AG04450 (cell line): ENCODE measurements around the gene HNF1A. TPM values are rescaled to one million over a fixed set of nuclear protein-coding genes. Genes with fewer than 3 reads are reported as not detected.

Source experiments
- CTCF ChIA-PET: fragments of 300-600, 350-600 bp; formaldehyde crosslinking; extraction: SDS; loops from one replicate; lab custom pipeline; 2022; ENCODE audit warnings: antibody characterized with exemption, inconsistent platforms; lab: Charles Lee
- POLR2A ChIA-PET: fragments of 350-600 bp; formaldehyde crosslinking; extraction: SDS; loops from one replicate; lab custom pipeline; 2021; ENCODE audit warnings: antibody characterized with exemption, inconsistent platforms; lab: Yijun Ruan, JAX
- DNase-seq: peaks from one replicate; pipeline ENCODE4 v3.0.0-alpha.2; 2011; ENCODE audit warnings: low read depth, low spot score
- H3K27ac ChIP-seq: one replicate; pipeline ENCODE4 v1.5.1; 2012; ENCODE audit warnings: low read depth, low read length, control low read depth
- H3K27me3 ChIP-seq: one replicate; pipeline ENCODE4 v1.6.0; 2012; ENCODE audit warnings: low read length; ENCODE audit not compliant: control insufficient read depth, insufficient read depth
- H3K4me3 ChIP-seq: 2 replicates; pipeline ENCODE4 v1.5.1; 2011; ENCODE audit warnings: mild to moderate bottlenecking, low read depth, low read length, control low read depth
- H3K9me3 ChIP-seq: 2 replicates; pipeline ENCODE4 v1.5.1; 2012; ENCODE audit warnings: low read length; ENCODE audit not compliant: control insufficient read depth, insufficient read depth
- CTCF ChIP-seq: IDR thresholded peaks from 2 replicates; pipeline ENCODE4 v1.5.1; 2011; ENCODE audit warnings: low read depth, low read length, control low read depth, inconsistent platforms
- polyA plus RNA-seq: library from polyadenylated mRNA; depleted of rRNA; stranded (reverse); fragments of >200 nt; gene quantifications from 2 replicates; pipeline ENCODE4 v1.2.3, GENCODE V29; 2011

HNF1A gene
- polyA plus RNA-seq, 1 experiment: not detected

DNA sequence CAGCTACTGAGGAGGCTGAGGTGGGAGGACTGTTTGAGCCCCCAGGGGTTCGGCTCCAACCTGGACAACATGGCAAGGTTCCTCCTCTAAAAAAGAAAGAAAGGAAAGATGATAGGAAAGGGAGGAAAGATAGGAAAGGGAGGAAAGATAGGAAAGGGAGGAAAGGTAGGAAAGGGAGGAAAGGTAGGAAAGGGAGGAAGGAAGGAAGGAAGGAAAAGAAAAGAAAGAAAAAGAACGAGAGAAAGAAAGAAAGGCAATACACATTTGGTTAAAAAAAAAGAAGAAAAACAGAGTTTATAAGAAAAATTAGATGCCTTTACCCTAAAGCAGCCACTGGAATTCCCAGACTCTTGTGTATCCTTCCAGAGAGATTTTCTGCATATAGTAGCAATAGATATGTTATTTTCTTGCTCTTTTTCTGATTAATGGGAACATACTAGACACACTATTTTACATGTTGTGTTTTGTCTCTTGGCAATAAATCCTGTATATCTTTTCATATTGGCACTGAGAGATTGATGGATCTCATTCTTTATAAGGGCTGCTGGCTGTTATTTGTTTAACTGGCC lies 12.2 kb downstream of the HNF1A start:
- POLR2A ChIA-PET: no interaction called here
- CTCF ChIA-PET: no interaction called here

GRCh38 chr12:120991965-120992364 lies 13.6 kb downstream of the HNF1A start:
- no peak overlapping the region for H3K4me3 ChIP-seq
- H3K9me3 ChIP-seq: no peaks in the 10 kb centered on the region
- no peak for TF ChIP-seq CTCF
- H3K27ac ChIP-seq: no peak overlapping the region
- DNase-seq: no peak
- POLR2A ChIA-PET: interaction anchor here (0.7 kb wide), 1 partner anchor 232 kb away, joined by 3 read pairs; no protein-coding TSS in a partner anchor
- peaks cover 12% of the 10 kb centered on the region for H3K27me3 ChIP-seq
- CTCF ChIA-PET: interaction anchor here (1.4 kb wide), 1 partner anchor 13 kb away, joined by 4 read pairs; no protein-coding TSS in a partner anchor

More for the DNA sequence above, 12.2 kb downstream of the HNF1A start:
- H3K27me3 ChIP-seq: peaks cover 6% of the 10 kb centered on the region
- H3K27ac ChIP-seq: no peak overlapping the region
- no peak for TF ChIP-seq CTCF
- no peak for DNase-seq
- H3K9me3 ChIP-seq: no peaks in the 10 kb centered on the region
- no peak overlapping the region for H3K4me3 ChIP-seq

DNA sequence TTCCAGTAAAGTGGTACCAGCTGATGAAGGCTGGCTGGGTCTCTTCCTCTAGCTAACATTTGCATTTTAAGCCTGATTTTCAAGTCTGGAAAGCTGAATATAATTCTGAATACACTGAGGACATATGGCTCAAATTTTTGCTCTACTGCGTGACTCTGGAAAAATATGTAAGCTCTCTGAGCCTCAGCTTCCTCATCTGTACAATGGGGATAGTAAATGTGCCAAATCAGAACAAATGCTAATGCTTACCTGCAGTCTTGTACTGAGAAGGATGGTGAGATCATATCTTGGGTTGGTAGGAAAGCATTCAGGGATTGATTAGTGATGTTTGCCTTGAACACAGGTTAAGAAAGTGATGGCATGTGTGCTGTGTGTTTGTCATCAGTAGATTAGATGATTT lies 14.6 kb downstream of the HNF1A start:
- CTCF ChIA-PET: no interaction called here
- no peak overlapping the region for H3K4me3 ChIP-seq
- no peak for DNase-seq
- H3K27me3 ChIP-seq: peaks cover 12% of the 10 kb centered on the region
- POLR2A ChIA-PET: no interaction called here
- no peak for TF ChIP-seq CTCF
- H3K9me3 ChIP-seq: no peaks in the 10 kb centered on the region
- no peak overlapping the region for H3K27ac ChIP-seq

DNA sequence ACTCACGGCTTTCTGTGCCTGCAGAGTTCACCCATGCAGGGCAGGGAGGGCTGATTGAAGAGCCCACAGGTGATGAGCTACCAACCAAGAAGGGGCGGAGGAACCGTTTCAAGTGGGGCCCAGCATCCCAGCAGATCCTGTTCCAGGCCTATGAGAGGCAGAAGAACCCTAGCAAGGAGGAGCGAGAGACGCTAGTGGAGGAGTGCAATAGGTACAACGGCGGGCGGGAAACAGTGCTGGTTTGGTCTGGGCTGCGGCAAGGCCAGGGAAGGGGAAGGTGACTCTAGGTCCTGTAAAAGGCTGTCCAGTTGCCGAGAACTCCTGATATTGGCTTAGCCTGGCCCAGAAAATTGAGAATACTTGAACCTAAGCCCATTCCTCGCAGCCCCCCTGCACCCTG lies 15.2 kb downstream of the HNF1A start:
- CTCF ChIA-PET: no interaction called here
- peaks cover 12% of the 10 kb centered on the region for H3K27me3 ChIP-seq
- no peak overlapping the region for H3K27ac ChIP-seq
- H3K4me3 ChIP-seq: no peak overlapping the region
- POLR2A ChIA-PET: no interaction called here
- no peak for DNase-seq
- no peak for TF ChIP-seq CTCF
- no peaks in the 10 kb centered on the region for H3K9me3 ChIP-seq

- TF ChIP-seq CTCF: no peak
- Histone ChIP-seq H3K27ac (no peak overlapping the region), H3K4me3 (no peak overlapping the region), H3K27me3 (peaks cover 12% of the 10 kb centered on the region), H3K9me3 (no peaks in the 10 kb centered on the region; the same call in 1 of the 2 replicates)
- DNase-seq: no peak
- CTCF ChIA-PET: no interaction called here
- POLR2A ChIA-PET: no interaction called here
Measured at GRCh38 chr12:120994059-120994458, 15.7 kb downstream of the HNF1A start.
